HEK293 (cell line): ENCODE results near the gene BACH2.

ENCODE experiments used
- CTCF ChIP-seq: fragments of 450-650 bp; formaldehyde crosslinking; IDR thresholded peaks from 2 replicates; pipeline ENCODE4 v1.5.1; 2016; ENCODE audit warnings: missing biosample characterization, missing genetic modification characterization
- MZF1 ChIP-seq: fragments of 450-650 bp; formaldehyde crosslinking; IDR thresholded peaks from 2 replicates; pipeline ENCODE4 v1.5.1; 2017; ENCODE audit warnings: missing biosample characterization, missing genetic modification characterization, borderline replicate concordance
- PATZ1 ChIP-seq: fragments of 450-650 bp; formaldehyde crosslinking; IDR thresholded peaks from 2 replicates; pipeline ENCODE4 v1.5.1; 2016; ENCODE audit warnings: missing biosample characterization, missing genetic modification characterization
- REST ChIP-seq: fragments of 450-650 bp; formaldehyde crosslinking; IDR thresholded peaks from 2 replicates; pipeline ENCODE4 v1.5.1; 2016; ENCODE audit warnings: missing biosample characterization, missing genetic modification characterization
- ZNF138 ChIP-seq: fragments of 450-650 bp; formaldehyde crosslinking; IDR thresholded peaks from 2 replicates; pipeline ENCODE4 v1.5.1; 2016; ENCODE audit warnings: missing biosample characterization, missing genetic modification characterization, borderline replicate concordance
- ZNF239 ChIP-seq: fragments of 450-650 bp; formaldehyde crosslinking; IDR thresholded peaks from 2 replicates; pipeline ENCODE4 v1.5.1; 2016; ENCODE audit warnings: missing biosample characterization, missing genetic modification characterization
- ZNF274 ChIP-seq, 2 experiments: fragments of 200-500 bp in 1 of 2; fragments of 450-650 bp in 1 of 2; sonication (Bioruptor generic) in 1 of 2; formaldehyde crosslinking in 1 of 2; IDR thresholded peaks; 2 replicates each; pipeline versions ENCODE4 v1.5.1 to v1.6.1; 2014 to 2016; ENCODE audit warnings: borderline replicate concordance in 1 of 2, inconsistent platforms in 1 of 2, low read length in 1 of 2, missing biosample characterization in 1 of 2, missing genetic modification characterization in 1 of 2
- ZNF513 ChIP-seq: fragments of 450-650 bp; IDR thresholded peaks from 2 replicates; pipeline ENCODE4 v1.5.1; 2018; ENCODE audit warnings: missing biosample characterization, missing genetic modification characterization

- TF ChIP-seq CTCF (tag by site-specific recombination): no peak
- TF ChIP-seq MZF1 (tag by site-specific recombination): no peak
- no peak for TF ChIP-seq ZNF239 (tag by site-specific recombination)
- no peak for TF ChIP-seq REST (tag by site-specific recombination)
- TF ChIP-seq ZNF138 (tag by site-specific recombination): no peak
- TF ChIP-seq PATZ1 (tag by site-specific recombination): no peak
- no peak for TF ChIP-seq ZNF274 (IDR thresholded peaks at IDR 0.05; ENCODE audit: low read length)
- TF ChIP-seq ZNF274 (tag by site-specific recombination; IDR thresholded peaks at IDR 0.05; ENCODE audit: borderline replicate concordance): no peak
- no peak for TF ChIP-seq ZNF513
These were observed 261.5 kb downstream of the BACH2 start for GRCh38 chr6:90035047-90035723.
